ENCODE data around the gene KCNJ13. TPM values are rescaled to one million over a fixed set of nuclear protein-coding genes. Genes with fewer than 3 reads are reported as not detected.

KCNJ13 gene
- total RNA-seq, 1 donor from 2014 or later = not detected

DNA sequence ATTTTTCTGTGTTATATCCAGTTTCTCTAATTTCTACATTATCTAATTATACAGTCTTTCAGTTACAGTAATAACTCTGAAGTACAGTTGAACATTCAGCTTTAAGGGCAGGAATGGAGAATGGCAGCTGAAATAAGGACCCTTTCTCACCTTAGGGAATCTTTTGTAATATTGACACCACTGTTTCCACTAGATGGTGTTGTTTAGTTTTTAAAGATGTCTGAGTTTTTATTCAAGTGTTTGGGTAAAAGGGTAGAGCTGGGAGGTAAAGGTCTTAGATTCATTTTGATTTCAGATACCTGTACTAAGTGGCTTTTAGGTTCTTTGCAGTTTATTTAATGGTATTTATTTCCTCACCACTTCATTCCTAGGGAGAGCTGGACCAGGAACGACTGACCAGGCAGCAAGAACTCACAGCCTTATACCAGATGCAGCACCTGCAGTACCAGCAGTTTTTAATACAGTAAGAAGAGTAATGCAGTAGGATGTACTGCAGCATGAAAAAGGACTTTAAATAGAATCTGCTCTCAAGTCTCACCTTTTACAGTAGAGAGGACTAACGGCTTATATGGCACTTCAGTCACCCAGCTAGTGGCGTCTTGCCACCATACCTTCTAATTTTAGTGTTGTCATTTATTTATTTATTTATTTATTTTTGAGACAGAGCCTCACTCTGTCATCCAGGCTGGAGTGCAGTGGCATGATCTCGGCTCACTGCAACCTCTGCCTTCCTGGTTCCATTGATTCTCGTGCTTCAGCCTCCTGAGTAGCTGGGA is 33.2 kb upstream of the KCNJ13 start:
- H3K27ac Mint-ChIP-seq (ENCODE audit: unreplicated experiment) = no peak overlapping the region
- peaks cover 12% of the 10 kb centered on the region for H3K36me3 Mint-ChIP-seq (ENCODE audit: low read depth)
- TF ChIP-seq, protein P1, sequence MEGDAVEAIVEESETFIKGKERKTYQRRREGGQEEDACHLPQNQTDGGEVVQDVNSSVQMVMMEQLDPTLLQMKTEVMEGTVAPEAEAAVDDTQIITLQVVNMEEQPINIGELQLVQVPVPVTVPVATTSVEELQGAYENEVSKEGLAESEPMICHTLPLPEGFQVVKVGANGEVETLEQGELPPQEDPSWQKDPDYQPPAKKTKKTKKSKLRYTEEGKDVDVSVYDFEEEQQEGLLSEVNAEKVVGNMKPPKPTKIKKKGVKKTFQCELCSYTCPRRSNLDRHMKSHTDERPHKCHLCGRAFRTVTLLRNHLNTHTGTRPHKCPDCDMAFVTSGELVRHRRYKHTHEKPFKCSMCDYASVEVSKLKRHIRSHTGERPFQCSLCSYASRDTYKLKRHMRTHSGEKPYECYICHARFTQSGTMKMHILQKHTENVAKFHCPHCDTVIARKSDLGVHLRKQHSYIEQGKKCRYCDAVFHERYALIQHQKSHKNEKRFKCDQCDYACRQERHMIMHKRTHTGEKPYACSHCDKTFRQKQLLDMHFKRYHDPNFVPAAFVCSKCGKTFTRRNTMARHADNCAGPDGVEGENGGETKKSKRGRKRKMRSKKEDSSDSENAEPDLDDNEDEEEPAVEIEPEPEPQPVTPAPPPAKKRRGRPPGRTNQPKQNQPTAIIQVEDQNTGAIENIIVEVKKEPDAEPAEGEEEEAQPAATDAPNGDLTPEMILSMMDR (conservative IDR thresholded peaks at IDR 0.05) = no peak
- no peak overlapping the region for H3K4me3 Mint-ChIP-seq
- H3K4me1 Mint-ChIP-seq = no peaks in the 10 kb centered on the region
- no peak for DNase-seq (ENCODE audit: low read depth, low spot score)
- H3K9me3 Mint-ChIP-seq = no peaks in the 10 kb centered on the region
- no peaks in the 10 kb centered on the region for H3K27me3 Mint-ChIP-seq (ENCODE audit: low read depth)

- TF ChIP-seq, protein P1 (conservative IDR thresholded peaks at IDR 0.05) = no peak
- Mint-ChIP-seq H3K36me3 (ENCODE audit: low read depth) (peaks cover 41% of the 10 kb centered on the region), H3K9me3 (peaks cover 4% of the 10 kb centered on the region), H3K27ac (ENCODE audit: unreplicated experiment) (no peak overlapping the region), H3K4me1 (no peaks in the 10 kb centered on the region), H3K27me3 (ENCODE audit: low read depth) (no peaks in the 10 kb centered on the region), H3K4me3 (no peak overlapping the region)
- no peak for DNase-seq (ENCODE audit: low read depth, low spot score)
Observed at GRCh38 chr2:232802091-232802490, 25.7 kb upstream of the KCNJ13 start.

GRCh38 chr2:232800166-232800565 is 23.8 kb upstream of the KCNJ13 start:
- H3K36me3 Mint-ChIP-seq (ENCODE audit: low read depth) = peaks cover 37% of the 10 kb centered on the region
- peaks cover 4% of the 10 kb centered on the region for H3K9me3 Mint-ChIP-seq
- no peak overlapping the region for H3K4me3 Mint-ChIP-seq
- no peak for DNase-seq (ENCODE audit: low read depth, low spot score)
- TF ChIP-seq, protein P1 (conservative IDR thresholded peaks at IDR 0.05) = no peak
- H3K27ac Mint-ChIP-seq (ENCODE audit: unreplicated experiment) = no peak overlapping the region
- H3K27me3 Mint-ChIP-seq (ENCODE audit: low read depth) = no peaks in the 10 kb centered on the region
- H3K4me1 Mint-ChIP-seq = no peaks in the 10 kb centered on the region

- Mint-ChIP-seq H3K9me3 (peaks cover 4% of the 10 kb centered on the region), H3K4me1 (no peaks in the 10 kb centered on the region), H3K4me3 (no peak overlapping the region), H3K36me3 (ENCODE audit: low read depth) (peaks cover 29% of the 10 kb centered on the region), H3K27me3 (ENCODE audit: low read depth) (no peaks in the 10 kb centered on the region), H3K27ac (ENCODE audit: unreplicated experiment) (no peak overlapping the region)
- no peak for DNase-seq (ENCODE audit: low read depth, low spot score)
- TF ChIP-seq, protein P1 (conservative IDR thresholded peaks at IDR 0.05) = no peak
Observed at GRCh38 chr2:232798187-232798586, 21.8 kb upstream of the KCNJ13 start.

DNA sequence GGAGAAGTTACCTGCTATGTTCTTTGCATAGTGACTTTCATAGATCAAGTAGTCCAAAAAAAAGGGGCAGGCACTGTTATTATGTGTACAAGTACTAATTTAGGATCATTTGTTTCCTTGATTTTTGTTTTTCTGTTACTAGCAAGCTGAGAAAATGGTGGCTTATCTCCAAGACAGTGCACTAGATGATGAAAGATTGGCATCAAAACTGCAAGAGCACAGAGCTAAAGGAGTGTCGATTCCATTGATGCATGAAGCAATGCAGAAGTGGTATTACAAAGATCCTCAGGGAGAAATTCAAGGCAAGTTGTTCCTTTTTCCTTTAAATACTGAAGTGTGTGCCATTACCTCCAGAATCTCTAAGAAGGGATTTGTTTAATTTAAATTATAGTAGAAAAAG is 19.6 kb upstream of the KCNJ13 start:
- H3K36me3 Mint-ChIP-seq (ENCODE audit: low read depth) = peaks cover 22% of the 10 kb centered on the region
- no peak for DNase-seq (ENCODE audit: low read depth, low spot score)
- TF ChIP-seq, protein P1 (conservative IDR thresholded peaks at IDR 0.05) = no peak
- no peak overlapping the region for H3K27ac Mint-ChIP-seq (ENCODE audit: unreplicated experiment)
- H3K27me3 Mint-ChIP-seq (ENCODE audit: low read depth) = no peaks in the 10 kb centered on the region
- H3K4me3 Mint-ChIP-seq = no peak overlapping the region
- H3K9me3 Mint-ChIP-seq = no peaks in the 10 kb centered on the region
- H3K4me1 Mint-ChIP-seq = no peaks in the 10 kb centered on the region

All from neural crest cell (in vitro differentiated cells).